Uterus (tissue), 2 donors: ENCODE results near the gene HEATR5B.

Experiments
- POLR2A ChIP-seq, 2 donors: fragments of 450-650 bp; IDR thresholded peaks; one replicate each; pipeline ENCODE4 v1.6.1; 2016; ENCODE audit warnings: antibody characterized with exemption in 2 of 2, mild to moderate bottlenecking in 1 of 2, moderate library complexity in 1 of 2
- TF ChIP-seq, protein P1 (sequence below), 4 experiments: fragments of 200-600 bp in 2 of 4; fragments of 450-650 bp in 2 of 4; sonication (generic) in 2 of 4; IDR thresholded peaks; one replicate each; pipeline ENCODE4 v1.5.1; 2016 to 2019; ENCODE audit warnings: antibody characterized with exemption in 4 of 4, mild to moderate bottlenecking in 2 of 4, moderate library complexity in 1 of 4

DNA sequence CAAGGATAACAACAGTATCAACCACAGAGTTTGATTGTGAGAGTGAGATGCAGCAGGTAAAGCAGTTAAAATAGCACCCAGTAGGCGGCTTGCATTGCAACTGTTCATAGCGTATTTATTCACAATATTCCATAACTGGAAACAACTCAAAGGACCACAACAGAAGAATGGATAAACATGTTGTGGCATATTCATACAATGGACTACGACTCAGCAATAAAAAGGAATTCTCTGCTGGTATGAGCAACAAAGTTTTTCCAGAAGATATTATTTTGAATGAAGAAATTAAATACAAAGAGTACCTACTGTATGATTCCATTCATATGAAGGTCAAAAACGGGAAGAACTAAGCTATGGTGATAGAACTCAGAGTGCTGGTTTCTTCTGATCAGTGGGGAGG is 25.4 kb upstream of the HEATR5B start:
- no peak for TF ChIP-seq POLR2A (IDR thresholded peaks at IDR 0.05)
- TF ChIP-seq, protein P1, sequence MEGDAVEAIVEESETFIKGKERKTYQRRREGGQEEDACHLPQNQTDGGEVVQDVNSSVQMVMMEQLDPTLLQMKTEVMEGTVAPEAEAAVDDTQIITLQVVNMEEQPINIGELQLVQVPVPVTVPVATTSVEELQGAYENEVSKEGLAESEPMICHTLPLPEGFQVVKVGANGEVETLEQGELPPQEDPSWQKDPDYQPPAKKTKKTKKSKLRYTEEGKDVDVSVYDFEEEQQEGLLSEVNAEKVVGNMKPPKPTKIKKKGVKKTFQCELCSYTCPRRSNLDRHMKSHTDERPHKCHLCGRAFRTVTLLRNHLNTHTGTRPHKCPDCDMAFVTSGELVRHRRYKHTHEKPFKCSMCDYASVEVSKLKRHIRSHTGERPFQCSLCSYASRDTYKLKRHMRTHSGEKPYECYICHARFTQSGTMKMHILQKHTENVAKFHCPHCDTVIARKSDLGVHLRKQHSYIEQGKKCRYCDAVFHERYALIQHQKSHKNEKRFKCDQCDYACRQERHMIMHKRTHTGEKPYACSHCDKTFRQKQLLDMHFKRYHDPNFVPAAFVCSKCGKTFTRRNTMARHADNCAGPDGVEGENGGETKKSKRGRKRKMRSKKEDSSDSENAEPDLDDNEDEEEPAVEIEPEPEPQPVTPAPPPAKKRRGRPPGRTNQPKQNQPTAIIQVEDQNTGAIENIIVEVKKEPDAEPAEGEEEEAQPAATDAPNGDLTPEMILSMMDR (IDR thresholded peaks at IDR 0.05) = no peak
